Activated CD8-positive, alpha-beta memory T cell treated with anti-CD3 and anti-CD28 coated beads for 1 hour (primary cell): Measurements from ENCODE around the gene SIRT3.
"Not testable (repeated sequence)": the region's sequence is repeated elsewhere in the genome, so short reads cannot be mapped to it uniquely, and the experiment has no call there.

Experiments
- DNase-seq, 2 donors: peaks; one replicate each; pipeline ENCODE4 v3.0.0-alpha.2; 2020; ENCODE audit warnings: low read depth in 1 of 2; ENCODE audit errors: extremely low read depth in 1 of 2

Gene SIRT3

DNA sequence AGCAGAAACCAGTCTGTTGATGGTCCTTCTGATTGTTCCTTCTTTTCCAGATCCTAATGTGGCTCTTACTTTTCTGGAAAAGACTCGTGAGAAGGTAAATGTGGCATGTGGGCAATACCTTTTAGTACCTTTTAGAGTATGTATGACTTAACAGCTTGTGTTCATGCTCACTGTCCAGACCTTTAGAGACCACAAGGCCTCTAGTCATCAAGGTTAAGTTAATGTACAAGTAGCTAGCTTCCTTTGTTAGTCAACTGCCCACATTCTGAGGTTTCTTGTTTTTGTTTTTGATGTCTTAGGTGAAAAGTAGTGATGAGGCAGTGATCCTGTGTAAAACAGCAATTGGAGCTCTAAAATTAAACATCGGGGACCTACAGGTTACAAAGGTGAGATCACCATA is 8.2 kb upstream of the SIRT3 start:
- no peak for DNase-seq

DNA sequence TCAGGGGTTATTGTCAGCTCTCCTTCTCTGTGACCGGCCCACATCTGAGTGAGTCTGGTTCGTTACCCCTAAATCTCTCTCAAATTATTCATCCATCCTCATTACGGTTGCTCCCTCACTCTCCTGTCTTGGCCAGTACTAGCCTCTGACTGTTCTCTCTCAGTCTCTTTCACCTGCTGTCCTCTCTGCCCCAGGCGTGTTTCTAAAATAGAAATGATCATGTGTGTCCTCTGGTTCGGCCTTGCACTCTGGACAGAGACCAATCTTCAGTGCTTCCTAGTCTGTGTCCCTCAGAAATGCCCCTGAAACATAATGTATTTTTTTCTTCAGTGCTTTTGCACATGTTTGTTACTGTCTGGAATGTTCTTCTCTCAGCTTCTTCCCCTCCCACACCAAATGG is 5.5 kb upstream of the SIRT3 start:
- no peak for DNase-seq

DNA sequence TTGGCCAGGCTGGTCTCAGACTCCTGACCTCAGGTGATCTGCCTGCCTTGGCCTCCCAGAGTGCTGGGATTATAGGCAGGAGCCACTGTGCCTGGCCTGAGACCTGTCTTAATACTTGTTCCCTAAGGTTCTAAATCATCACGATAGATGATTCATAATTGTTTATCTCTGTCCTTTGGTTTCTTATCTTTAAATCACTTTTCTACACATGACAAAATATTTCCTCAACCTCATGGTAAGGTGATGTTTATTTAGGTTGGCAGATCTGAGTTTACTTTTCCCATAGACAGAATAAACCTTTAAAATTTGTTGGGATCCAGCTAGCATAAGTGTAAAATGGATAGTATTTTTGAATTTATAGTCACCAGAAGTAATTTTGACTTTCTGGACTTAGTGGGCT is 4.2 kb upstream of the SIRT3 start:
- DNase-seq = no peak

DNA sequence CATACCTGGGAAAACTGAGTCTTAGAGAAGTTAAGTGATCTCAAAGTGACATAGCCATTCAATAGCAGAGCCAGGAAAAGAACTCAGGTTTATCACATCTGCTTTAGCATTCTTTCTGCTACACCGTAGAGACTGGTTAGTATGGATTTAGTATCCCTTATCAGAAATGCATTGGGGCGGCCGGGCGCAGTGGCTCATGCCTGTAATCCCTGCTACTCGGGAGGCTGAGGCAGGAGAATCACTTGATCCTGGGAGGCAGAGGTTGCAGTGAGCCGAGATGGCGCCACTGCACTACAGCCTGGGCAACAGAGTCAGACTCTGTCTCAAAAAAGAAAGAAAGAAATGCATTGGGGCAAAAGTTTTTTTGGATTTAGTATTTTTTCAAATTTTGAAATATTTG is 2.2 kb upstream of the SIRT3 start:
- DNase-seq = not testable (repeated sequence)

DNA sequence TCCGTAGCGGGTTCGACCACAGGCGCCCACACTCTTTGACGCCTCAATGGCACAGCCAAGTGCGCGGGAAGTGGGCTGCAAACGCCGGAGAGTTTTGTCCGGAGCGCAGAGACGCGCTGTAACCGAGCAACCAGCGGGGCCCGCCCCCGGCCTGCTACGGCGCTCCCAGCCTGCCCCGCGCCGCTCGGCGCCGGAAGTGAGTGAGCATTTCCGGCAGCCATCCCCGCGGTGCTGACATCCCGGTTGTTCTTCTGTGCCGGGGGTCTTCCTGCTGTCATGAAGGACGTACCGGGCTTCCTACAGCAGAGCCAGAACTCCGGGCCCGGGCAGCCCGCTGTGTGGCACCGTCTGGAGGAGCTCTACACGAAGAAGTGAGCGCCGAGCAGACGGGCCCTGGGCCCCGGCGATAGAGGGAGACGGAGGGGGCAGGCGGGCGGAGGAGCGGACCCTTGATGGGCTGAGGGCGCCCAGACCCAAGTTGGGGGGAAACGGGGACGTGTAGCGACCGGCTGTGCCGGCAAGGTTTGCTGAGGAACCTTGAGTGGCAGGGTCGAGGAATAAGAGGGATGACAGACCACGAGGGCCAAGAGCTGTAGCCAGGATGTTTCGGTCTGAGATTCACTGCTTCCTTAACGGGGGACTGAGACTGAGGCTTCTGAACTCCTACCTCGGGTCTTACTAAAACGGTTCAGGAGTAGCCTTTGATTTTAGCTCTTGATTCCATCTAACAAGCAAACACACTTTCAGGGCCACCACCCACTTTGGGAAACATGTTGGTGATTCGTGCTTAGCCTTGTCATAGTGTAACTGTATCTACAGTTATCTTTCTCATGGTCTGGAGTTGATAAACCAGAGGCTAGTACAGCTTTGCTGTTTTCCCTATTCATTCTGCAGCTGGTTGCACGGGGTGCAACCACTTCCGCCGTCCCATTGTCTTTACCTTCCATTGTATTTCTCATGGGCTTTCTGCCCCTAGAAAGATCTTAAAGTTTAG is 929 bp upstream of the SIRT3 start, which contains the start of gene PSMD13:
Gene PSMD13, plus strand, starts transcription at position 203 of the 994 bp plus-strand sequence. Its CDS starts 74 bp downstream, at position 277.
- peak; percentile 55 to 81 for DNase-seq

DNA sequence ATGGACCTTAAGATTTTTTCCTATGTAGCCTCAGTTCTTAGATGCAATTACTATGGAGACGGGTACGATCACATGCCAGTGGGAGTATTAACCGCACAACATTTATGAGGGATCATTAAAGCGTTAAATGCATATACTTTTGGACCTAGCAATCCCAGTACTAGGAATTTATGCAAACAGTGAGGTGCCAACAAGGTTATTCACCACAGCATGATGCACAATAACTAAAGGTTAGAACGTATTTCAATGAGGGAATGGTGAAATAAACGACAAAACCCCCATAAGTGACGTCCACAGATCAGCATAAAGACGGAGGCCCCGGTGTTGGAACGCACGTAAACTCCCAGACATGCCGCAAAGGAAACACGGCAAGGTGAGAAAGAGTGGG is 539 bp downstream of the SIRT3 start:
- DNase-seq = peak in 1 of 2 donors; percentile 37

DNA sequence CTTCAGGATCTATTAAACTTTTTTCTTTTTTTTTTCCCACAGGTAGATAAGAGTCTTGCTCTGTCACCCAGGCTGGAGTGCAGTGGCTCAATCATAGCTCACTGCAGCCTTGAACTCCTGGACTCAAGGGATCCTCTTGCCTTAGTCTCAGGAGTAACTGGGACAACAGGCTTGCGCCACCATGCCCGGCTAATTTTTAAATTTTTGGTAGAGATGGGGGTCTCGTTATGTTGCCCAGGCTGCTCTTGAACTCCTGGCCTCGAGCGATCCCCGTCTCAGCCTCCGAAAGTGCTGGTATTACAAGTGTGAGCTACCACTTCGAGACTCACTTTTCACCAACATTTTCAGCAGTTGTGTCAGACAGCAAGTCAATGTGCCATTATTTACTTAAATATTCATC is 962 bp downstream of the SIRT3 start:
- DNase-seq = no peak

DNA sequence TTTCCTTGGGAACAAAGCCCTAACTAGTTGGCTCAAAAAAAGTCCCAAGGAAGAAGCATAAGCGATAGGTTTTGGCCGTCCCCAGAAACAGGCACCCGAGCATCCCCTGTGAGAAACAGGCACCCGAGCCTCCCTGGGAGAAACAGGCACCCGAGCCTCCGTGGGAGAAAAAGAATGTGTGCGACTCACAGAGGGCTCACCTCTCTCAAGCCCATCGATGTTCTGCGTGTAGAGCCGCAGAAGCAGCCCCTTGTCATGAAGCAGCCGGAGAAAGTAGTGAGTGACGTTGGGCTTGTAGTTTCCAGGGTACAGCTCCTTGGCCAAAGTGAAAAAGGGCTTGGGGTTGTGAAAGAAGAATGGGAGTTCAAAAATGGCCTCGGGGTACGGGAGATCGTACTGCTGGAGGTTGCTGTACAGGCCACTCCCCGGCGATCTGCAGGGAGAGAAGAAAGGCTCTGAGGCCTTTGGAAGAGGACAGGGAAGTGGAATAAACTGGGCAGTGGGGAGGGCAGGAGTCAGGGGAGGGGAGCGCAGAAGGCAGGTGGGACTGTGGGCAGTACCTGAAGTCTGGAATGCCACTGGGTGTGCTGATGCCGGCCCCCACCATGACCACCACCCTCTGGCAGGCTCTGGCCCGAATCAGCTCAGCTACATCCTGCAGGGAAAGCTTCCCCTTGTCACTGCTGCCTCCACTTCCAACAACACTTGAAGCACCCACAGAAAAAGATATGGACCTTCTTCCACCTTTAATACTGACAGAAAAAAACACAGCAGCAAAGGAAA is 3.2 kb downstream of the SIRT3 start:
- DNase-seq = no peak

DNA sequence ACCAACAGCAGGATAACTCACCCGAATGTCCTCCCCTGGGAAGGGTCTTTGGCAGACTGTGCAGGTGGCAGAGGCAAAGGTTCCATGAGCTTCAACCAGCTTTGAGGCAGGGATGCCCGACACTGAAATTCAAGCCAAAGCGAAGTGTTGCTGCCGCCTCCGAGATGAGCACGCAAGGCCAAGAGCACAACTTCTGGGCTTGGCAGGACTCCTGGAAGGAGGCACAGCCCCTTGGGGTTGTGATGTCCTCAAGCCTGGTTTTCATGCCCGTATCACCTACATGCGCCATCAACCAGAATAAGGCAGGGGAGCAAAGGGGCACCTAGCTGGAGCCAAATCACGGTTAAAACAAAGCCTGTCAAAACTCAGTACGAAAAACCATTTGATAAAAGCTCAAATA is 5.7 kb downstream of the SIRT3 start:
- no peak for DNase-seq

DNA sequence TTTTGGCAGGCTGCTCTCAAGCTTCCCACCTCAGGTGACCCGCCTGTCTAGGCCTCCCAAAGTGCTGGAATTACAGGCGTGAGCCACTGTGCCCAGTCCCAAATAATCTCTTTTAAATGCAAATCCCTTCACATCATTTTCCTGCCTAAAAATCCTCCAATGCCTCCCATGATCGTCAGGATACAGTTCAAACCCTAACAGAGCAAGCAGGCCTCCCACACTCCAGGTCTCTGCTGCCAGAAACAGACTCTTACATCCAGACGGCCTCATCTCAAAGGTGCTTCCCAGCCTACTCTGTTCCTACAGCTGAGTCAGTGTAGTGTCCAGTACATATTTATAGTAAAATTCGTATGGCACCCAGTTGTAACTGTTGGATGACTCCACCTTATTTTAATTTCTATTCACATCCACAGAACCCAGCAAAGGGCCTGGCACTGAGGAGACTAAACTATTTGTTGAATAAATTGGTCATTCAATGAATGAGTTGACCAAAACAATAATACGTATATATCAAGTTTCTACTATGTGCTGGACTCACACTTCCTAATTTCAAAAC is 8.2 kb downstream of the SIRT3 start:
- no peak for DNase-seq

DNA sequence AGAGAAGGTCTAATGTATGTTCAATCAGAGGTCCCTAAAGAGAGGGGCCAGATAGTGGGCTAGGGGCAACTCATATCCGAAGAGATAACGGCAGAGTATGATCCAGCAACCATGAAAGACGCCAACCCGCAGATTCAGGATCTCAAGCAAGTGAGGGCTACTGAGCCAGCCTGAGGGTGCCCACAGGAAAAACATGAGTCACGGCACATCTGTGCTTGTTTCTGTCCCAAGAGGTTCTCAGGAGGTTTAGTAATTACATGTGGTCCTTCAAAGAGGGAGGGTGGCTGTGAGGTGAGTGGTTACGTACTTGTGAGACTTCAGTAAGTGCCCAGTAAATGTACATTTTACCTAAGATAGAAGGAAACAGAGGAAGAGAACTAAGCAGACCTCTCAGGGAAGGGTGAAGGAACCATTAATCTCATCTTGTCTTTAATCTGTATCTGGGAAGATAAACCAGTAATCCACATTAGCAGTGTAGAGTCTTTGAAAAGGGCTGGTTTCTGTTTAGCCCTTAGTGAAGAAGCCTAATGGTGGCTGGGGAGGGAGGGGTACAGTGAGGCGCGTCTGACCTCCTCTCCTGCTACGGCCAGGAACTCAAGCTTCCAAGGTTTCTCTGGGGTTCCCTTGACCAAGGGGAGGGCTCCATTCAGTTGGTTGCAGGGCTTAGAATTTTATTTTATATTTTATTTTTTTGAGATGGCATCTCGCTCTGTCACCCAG is 10.2 kb downstream of the SIRT3 start:
- DNase-seq = no peak

DNA sequence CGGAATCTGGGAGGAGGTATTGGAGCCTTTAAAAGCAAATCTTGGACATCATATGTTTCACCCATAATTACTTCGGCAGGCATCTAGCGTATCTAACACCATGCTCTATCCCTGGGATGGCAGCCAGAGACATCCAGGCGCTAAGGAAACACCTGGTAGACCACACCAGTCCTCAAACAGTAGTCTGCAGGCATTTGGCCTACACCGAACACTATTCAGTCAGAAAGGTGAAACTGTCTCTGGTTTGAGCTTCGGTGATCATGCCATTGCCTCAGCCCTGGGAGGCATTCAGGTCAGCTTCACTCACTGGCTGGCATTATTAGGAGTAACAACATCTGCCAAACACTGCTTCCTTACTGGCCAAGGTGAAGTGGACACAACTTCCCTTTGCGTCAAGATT is 11.7 kb downstream of the SIRT3 start:
- no peak for DNase-seq

DNA sequence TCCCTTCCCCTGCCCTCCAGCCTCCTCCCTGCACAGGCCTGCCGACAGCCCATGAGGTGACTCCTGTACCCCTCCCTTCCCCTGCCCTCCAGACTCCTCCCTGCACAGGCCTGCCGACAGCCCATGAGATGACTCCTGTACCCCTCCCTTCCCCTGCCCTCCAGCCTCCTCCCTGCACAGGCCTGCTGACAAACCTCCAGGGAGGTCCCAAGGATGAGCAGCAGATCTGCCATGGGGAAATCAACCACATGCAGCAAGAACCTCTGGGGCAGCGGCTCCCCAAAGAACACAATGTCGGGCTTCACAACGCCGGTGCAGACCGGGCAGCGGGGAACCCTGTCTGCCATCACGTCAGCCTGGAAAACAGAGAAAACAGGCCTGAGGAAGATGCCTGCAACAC is 12.3 kb downstream of the SIRT3 start:
- DNase-seq = no peak

DNA sequence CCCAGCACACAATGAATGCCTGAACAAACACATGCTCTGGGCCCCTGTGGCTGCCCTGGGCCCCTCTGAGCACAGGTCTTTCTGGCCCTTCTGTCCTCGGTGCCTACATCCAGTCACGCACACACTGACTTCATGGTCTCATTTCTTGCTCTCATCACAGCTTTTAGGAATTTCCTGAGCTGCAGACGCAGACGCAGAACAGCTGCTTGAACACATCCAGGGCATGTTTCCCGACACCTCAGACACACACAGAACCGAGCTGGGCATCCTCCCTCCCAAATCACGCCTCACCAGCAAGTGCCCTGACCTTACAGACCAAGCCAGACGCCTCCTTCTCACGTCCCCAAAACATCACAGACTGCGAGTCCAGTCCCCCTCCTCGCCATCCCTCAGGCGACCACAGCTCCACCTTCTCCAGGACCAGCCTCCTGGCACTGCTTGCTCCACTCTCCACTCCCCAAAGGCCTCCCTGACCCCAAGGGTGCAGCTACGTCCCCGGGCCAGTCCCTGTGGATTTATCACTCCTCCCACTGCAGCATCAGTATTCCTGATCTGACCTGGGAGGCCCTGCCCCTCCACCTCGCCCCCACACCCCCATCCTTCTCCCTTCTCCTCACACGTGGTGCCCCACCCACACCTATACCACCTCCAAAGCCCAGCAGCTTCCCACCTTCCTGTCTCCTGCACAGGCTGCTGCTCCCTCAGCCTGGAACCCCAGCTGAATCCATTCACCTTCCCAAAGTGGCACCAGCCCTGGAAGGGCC is 12.9 kb downstream of the SIRT3 start:
- no peak for DNase-seq

DNA sequence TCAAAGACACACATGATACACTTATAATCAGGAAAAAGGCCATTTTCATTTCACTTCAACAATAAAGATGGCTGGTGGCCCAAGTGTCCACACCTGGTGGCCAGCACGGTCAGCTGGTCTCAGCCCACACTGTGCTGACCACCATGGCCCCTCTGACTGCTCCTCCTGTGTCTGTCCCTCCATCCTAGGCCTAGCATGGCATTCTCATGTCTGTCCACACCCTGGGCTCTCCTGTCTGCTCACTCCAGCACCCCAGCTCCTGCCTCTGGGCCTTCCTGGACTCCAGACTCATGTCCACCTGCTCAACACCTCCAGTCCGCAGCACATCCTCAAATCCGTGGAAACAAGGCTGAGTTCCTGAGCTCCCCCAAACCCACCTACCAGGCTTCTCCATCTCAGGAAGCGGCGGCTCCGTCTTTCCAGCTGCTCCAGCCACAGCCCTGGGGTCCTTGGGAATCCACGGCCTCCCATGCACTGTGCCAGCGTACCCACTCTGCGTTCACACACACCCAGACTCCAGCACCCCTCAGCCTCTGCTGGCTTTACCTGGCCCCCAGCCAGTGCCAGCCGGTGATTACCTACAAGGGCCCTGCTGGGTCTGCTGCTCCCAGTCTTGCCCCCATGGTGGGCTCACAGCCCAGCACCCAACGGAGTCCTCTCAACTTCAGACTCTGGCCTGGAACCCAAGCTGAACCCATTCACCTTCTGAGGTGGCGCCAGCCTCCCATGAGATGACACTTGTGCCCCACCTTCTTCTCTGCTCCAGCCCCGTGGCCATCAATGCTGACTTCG is 13.9 kb downstream of the SIRT3 start:
- no peak for DNase-seq

DNA sequence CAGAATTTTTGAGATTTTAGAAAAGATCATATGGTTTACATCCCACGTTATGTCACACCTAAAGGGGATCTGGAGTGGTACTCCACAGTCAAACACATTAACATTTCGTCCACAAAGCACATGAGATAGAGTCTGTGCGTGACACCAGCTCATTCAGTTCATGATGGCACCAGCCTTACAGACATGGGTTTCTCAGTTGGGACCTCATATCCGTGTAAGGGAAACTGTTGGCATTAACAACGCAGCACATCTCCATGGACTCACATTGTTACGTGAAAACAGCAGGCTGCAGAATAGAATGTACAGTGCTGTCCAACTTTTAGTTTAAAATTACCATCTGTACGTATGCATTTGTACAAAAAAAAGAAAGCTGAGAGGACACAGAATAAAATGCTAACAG is 14.6 kb downstream of the SIRT3 start:
- DNase-seq = no peak

DNA sequence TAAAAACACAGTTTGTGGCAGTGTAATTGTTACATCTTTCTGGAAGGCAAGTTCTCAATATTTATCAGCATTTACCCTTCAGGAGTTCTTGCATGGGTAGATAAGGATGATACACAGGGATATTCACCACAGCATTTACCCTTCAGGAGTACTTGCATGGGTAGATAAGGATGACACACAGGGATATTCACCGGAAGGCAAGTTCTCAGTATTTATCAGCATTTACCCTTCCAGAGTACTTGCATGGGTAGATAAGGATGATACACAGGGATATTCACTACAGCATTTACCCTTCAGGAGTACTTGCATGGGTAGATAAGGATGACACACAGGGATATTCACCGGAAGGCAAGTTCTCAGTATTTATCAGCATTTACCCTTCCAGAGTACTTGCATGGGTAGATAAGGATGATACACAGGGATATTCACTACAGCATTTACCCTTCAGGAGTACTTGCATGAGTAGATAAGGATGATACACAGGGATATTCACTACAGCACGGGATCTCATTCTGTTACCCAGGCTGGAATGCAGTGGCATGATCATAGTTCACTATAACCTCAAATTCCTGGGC is 15.4 kb downstream of the SIRT3 start:
- DNase-seq = not testable (repeated sequence)

DNA sequence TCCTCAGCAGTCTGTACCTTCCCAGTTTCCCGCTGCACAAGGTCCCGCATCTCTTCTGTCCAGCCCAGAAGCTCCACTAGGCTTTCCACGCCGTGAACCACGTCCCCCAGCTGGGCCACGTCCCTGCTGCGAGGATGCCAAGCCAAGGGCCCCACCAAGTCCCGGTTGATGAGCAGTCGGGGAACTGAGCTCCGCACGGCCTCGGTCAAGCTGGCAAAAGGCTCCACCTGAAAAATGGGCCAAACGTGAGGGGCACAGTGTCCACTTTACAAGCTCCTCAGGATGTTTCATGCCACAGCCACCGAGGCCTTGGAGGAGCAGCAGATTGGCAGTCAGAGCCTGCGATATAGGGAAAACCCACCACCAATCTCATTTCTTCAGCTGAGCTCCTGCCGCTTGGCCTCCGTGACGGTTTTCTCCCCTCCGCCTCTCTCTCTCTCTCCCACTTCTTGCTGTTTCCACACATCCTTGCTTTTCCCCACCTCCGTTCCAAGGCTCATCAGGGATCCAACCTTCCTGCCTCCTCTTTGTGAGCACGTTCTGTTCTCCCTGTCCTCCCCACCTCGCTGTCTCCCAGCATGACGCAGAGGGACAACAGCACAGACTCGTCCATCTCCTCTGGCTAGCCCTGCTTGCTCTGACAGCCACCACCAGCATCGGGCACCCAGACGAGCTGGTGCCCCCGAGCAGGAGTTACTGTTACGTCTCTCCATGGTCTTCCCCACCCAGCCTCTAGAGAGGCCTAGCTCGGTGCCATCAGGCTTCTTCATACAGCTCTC is 17.1 kb downstream of the SIRT3 start:
- no peak for DNase-seq
